22Rv1 (cell line): ENCODE results near the gene XRN2.

ENCODE experiments used
- CTCF ChIP-seq: fragments of 450-650 bp; IDR thresholded peaks from 2 replicates; pipeline ENCODE4 v1.5.1; 2017; ENCODE audit warnings: mild to moderate bottlenecking
- ZFX ChIP-seq: fragments of 450-650 bp; IDR thresholded peaks from 2 replicates; pipeline ENCODE4 v1.6.1; 2017; ENCODE audit warnings: antibody characterized with exemption, borderline replicate concordance

GRCh38 chr20:21280522-21281016, 22.6 kb upstream of the XRN2 start:
- no peak for TF ChIP-seq CTCF
- TF ChIP-seq ZFX = no peak
